Stimulated activated naive CD4-positive, alpha-beta T cell treated with Interleukin-2 at 50 U/mL for 16 hours (primary cell): Measurements from ENCODE around the gene UGT1A10.
"Not testable (repeated sequence)": the region's sequence is repeated elsewhere in the genome, so short reads cannot be mapped to it uniquely, and the experiment has no call there.

ENCODE experiments used
- DNase-seq: peaks from one replicate; lab custom pipeline; 2025; lab: John Stamatoyannopoulos, UW

UGT1A10 gene

GRCh38 chr2:233636306-233636705 lies at the start of gene UGT1A10:
UGT1A10 (plus strand) TSS chr2:233636448; CDS start chr2:233636523, 75 bp downstream.
- DNase-seq = not testable (repeated sequence)

- no peak for DNase-seq
These were observed 47.8 kb upstream of the UGT1A10 start for GRCh38 chr2:233588400-233588799.

- DNase-seq = not testable (repeated sequence)
These were observed 43.5 kb upstream of the UGT1A10 start for GRCh38 chr2:233592706-233593105.

- no peak for DNase-seq
These were observed 43.0 kb upstream of the UGT1A10 start for GRCh38 chr2:233593201-233593600.

- DNase-seq = no peak
These were observed 38.7 kb upstream of the UGT1A10 start for GRCh38 chr2:233597522-233597921.

GRCh38 chr2:233598952-233599351 lies 37.3 kb upstream of the UGT1A10 start:
- no peak for DNase-seq

- DNase-seq = no peak
These were observed 35.9 kb upstream of the UGT1A10 start for GRCh38 chr2:233600386-233600785.

- no peak for DNase-seq
These were observed 34.2 kb upstream of the UGT1A10 start for GRCh38 chr2:233602076-233602475.

- no peak for DNase-seq
These were observed 32.7 kb upstream of the UGT1A10 start for GRCh38 chr2:233603520-233603919.

- no peak for DNase-seq
These were observed 31.4 kb upstream of the UGT1A10 start for GRCh38 chr2:233604826-233605225.

GRCh38 chr2:233605680-233606079 lies 30.6 kb upstream of the UGT1A10 start:
- DNase-seq = no peak

- DNase-seq = no peak
These were observed 25.0 kb upstream of the UGT1A10 start for GRCh38 chr2:233611284-233611683.

- not testable (repeated sequence) for DNase-seq
These were observed 18.8 kb upstream of the UGT1A10 start, which contains the start of gene UGT1A8 for GRCh38 chr2:233617476-233617875. UGT1A8 (plus strand) TSS chr2:233617633; CDS start chr2:233617708, 75 bp downstream.

- no peak for DNase-seq
These were observed 16.0 kb upstream of the UGT1A10 start for GRCh38 chr2:233620204-233620603.

GRCh38 chr2:233621863-233622262 lies 14.4 kb upstream of the UGT1A10 start:
- not testable (repeated sequence) for DNase-seq

GRCh38 chr2:233627331-233628025 lies 8.8 kb upstream of the UGT1A10 start:
- DNase-seq = no peak

GRCh38 chr2:233638836-233639235 lies 2.6 kb downstream of the UGT1A10 start:
- DNase-seq = no peak

- no peak for DNase-seq
These were observed 3.6 kb downstream of the UGT1A10 start for GRCh38 chr2:233639860-233640259.

- DNase-seq = no peak
These were observed 6.9 kb downstream of the UGT1A10 start for GRCh38 chr2:233643128-233643527.

GRCh38 chr2:233646033-233646432 lies 9.8 kb downstream of the UGT1A10 start:
- DNase-seq = not testable (repeated sequence)

- DNase-seq = no peak
These were observed 14.7 kb downstream of the UGT1A10 start for GRCh38 chr2:233650981-233651380.

GRCh38 chr2:233651430-233651829 lies 15.2 kb downstream of the UGT1A10 start:
- no peak for DNase-seq

GRCh38 chr2:233654501-233654900 lies 18.3 kb downstream of the UGT1A10 start:
- DNase-seq = no peak

GRCh38 chr2:233655043-233655442 lies 18.8 kb downstream of the UGT1A10 start:
- no peak for DNase-seq
